ENCODE data around the gene TMEM35B. TPM values are rescaled to one million over a fixed set of nuclear protein-coding genes. Genes with fewer than 3 reads are reported as not detected.
"Not testable (repeated sequence)": the region's sequence is repeated elsewhere in the genome, so short reads cannot be mapped to it uniquely, and the experiment has no call there.

Gene TMEM35B
- total RNA-seq, 1 donor from 2014 or later = 55.8 TPM

- DNase-seq = no peak
These were observed 9.4 kb downstream of the TMEM35B start for GRCh38 chr1:34975771-34976170.

DNA sequence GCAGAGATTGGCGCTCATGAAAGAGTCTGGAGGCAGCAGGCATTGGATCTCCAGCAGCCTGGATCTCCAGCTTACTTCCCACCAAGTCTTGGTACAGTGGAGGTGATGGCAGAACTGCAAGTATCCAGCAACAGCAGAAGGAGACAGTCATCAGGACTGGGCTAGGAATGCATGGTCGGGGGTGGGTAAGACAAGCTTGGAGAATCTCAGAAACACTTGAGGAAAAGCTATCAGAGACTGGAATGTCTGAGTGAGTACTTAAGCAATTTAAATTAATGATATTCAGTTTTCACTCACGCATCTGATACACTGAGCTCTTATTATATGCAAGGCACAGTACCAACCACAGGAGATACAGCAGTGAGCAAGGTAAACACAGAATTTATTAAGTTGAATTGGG lies 9.8 kb downstream of the TMEM35B start:
- no peak for DNase-seq

- no peak for DNase-seq
These were observed 10.5 kb downstream of the TMEM35B start for GRCh38 chr1:34974626-34975025.

GRCh38 chr1:34973326-34973725 lies 11.8 kb downstream of the TMEM35B start:
- DNase-seq = no peak

DNA sequence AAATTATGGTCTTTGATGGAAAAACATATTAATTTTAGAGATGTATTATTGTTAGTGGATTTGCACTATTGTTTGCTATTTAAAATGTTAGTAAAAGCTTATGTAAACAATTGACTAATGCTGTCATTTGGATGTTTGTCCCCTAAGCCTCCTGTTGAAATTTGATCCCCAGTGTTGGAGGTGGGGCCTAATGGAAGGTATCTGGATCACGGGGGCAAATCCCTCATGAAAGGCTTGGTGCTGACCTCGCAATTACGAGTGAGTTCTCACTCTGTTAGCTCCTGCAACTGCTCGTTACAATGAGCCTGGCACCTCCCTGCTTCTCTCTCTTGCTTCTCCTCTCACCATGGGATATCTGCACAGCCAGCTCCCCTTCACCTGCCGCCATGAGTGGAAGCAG lies 14.3 kb downstream of the TMEM35B start:
- no peak for DNase-seq

GRCh38 chr1:34970220-34970735 lies 14.9 kb downstream of the TMEM35B start:
- no peak for DNase-seq

- not testable (repeated sequence) for DNase-seq
These were observed 16.9 kb downstream of the TMEM35B start for GRCh38 chr1:34968297-34968696.

GRCh38 chr1:34967672-34968071 lies 17.5 kb downstream of the TMEM35B start:
- not testable (repeated sequence) for DNase-seq

- DNase-seq = no peak
These were observed 19.6 kb downstream of the TMEM35B start for GRCh38 chr1:34965597-34965996.

- DNase-seq = no peak
These were observed 34.7 kb downstream of the TMEM35B start for GRCh38 chr1:34950428-34950827.

GRCh38 chr1:34948739-34949138 lies 36.4 kb downstream of the TMEM35B start:
- DNase-seq = not testable (repeated sequence)

DNA sequence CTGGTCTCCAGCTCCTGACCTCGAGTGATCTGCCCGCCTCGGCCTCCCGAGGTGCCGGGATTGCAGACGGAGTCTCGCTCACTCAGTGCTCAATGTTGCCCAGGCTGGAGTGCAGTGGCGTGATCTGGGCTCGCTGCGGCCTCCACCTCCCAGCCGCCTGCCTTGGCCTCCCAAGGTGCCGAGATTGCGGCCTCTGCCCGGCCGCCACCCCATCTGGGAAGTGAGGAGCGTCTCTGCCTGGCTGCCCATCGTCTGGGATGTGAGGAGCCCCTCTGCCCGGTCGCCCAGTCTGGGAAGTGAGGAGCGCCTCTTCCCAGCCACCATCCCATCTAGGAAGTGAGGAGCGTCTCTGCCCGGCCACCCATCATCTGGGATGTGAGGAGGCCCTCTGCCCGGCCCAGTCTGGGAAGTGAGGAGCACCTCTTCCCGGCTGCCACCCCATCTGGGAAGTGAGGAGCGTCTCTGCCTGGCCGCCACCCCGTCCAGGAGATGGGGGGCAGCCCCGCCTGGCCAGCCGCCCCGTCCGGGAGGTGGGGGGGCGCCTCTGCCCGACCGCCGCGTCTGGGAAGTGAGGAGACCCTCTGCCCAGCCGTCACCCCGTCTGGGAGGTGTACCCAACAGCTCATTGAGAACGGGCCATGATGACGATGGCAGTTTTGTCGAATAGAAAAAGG lies 37.4 kb downstream of the TMEM35B start:
- DNase-seq = not testable (repeated sequence)

GRCh38 chr1:34946211-34946610 lies 38.9 kb downstream of the TMEM35B start:
- no peak for DNase-seq

GRCh38 chr1:34941798-34942197 lies 43.3 kb downstream of the TMEM35B start:
- DNase-seq = not testable (repeated sequence)

Other genes starting within 250 kb of the TMEM35B start
- gene GJB5, start 230.3 kb downstream of the TMEM35B start, total RNA-seq = 0.17 TPM in 1 of 2 replicates, not detected in the other
- gene GJB4, start 225.6 kb downstream of the TMEM35B start, total RNA-seq = 0.05 TPM in 1 of 2 replicates, not detected in the other
- gene GJB3, start 204.1 kb downstream of the TMEM35B start, total RNA-seq = 0.05 and 0.17 TPM in 2 replicates
- gene GJA4, start 192.3 kb downstream of the TMEM35B start, total RNA-seq = 54.3 and 61.8 TPM in 2 replicates
- gene SMIM12, start 125.6 kb downstream of the TMEM35B start, total RNA-seq = 49.2 and 71.1 TPM in 2 replicates
- under 0.01 TPM in 1 of 2 replicates, not detected in the other for gene DLGAP3, start 55.7 kb downstream of the TMEM35B start, total RNA-seq
- 10.1 and 11.9 TPM in 2 replicates for gene ZMYM6, start 46.6 kb upstream of the TMEM35B start, total RNA-seq
- 30.1 and 34.9 TPM in 2 replicates for gene ZMYM1, start 94.0 kb upstream of the TMEM35B start, total RNA-seq
- gene SFPQ, start 207.8 kb upstream of the TMEM35B start, total RNA-seq = 276 and 355 TPM in 2 replicates

Measured in dermis blood vessel endothelial cell (primary cell).